Effector memory CD4-positive, alpha-beta T cell (primary cell): ENCODE results near the gene OR9G1.
"Not testable (repeated sequence)": the region's sequence is repeated elsewhere in the genome, so short reads cannot be mapped to it uniquely, and the experiment has no call there.

Experiments used
- DNase-seq, 3 donors: peaks; one replicate each; pipeline ENCODE4 v3.0.0-alpha.2; 2020
- H3K27ac ChIP-seq: 2 replicates; pipeline ENCODE4 v1.7.0; 2013; ENCODE audit warnings: mild to moderate bottlenecking, low read length, moderate library complexity; ENCODE audit not compliant: insufficient read depth, poor library complexity, severe bottlenecking
- H3K27me3 ChIP-seq: replicated peaks from 2 replicates; pipeline ENCODE4 v1.7.0; 2013; ENCODE audit warnings: mild to moderate bottlenecking, low read length; ENCODE audit not compliant: insufficient read depth, control insufficient read depth, poor library complexity, severe bottlenecking
- H3K36me3 ChIP-seq: 2 replicates; pipeline ENCODE4 v1.7.0; 2013; ENCODE audit warnings: mild to moderate bottlenecking, low read length, moderate library complexity; ENCODE audit not compliant: control insufficient read depth, insufficient read depth
- H3K4me1 ChIP-seq: 2 replicates; pipeline ENCODE4 v1.7.0; 2013; ENCODE audit warnings: low read length, mild to moderate bottlenecking; ENCODE audit not compliant: control insufficient read depth, insufficient read depth, poor library complexity, severe bottlenecking
- H3K4me3 ChIP-seq: 2 replicates; pipeline ENCODE4 v1.7.0; 2013; ENCODE audit warnings: low read length, low read depth, mild to moderate bottlenecking; ENCODE audit not compliant: insufficient read depth, poor library complexity, severe bottlenecking
- H3K9me3 ChIP-seq: 2 replicates; pipeline ENCODE4 v1.7.0; 2013; ENCODE audit warnings: mild to moderate bottlenecking, low read length, moderate library complexity; ENCODE audit not compliant: control insufficient read depth
- total RNA-seq, 3 donors: gene quantifications; one replicate each; lab custom pipeline; 2026; lab: John Stamatoyannopoulos, UW

The OR9G1 gene, protein sequence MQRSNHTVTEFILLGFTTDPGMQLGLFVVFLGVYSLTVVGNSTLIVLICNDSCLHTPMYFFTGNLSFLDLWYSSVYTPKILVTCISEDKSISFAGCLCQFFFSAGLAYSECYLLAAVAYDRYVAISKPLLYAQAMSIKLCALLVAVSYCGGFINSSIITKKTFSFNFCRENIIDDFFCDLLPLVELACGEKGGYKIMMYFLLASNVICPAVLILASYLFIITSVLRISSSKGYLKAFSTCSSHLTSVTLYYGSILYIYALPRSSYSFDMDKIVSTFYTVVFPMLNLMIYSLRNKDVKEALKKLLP
- total RNA-seq, result 0 reads per million in 3 donors

GRCh38 chr11:56698795-56699194 is at the start of gene OR9G1:
Gene OR9G1, plus strand, starts transcription at chr11:56699095. Its CDS starts 1,293 bp downstream, at chr11:56700388.
- Histone ChIP-seq H3K27me3 (no peaks in the 10 kb centered on the region), H3K36me3 (no peaks in the 10 kb centered on the region), H3K4me1 (no peaks in the 10 kb centered on the region), H3K4me3 (no peak within 1 kb of the TSS), H3K9me3 (no peaks in the 10 kb centered on the region), H3K27ac (no peak within 1 kb of the TSS)
- DNase-seq, result no peak

- Histone ChIP-seq H3K4me1 (no peaks in the 10 kb centered on the region), H3K27me3 (no peaks in the 10 kb centered on the region), H3K9me3 (no peaks in the 10 kb centered on the region), H3K36me3 (no peaks in the 10 kb centered on the region), H3K4me3 (no peak overlapping the region), H3K27ac (no peak overlapping the region)
- no peak for DNase-seq
These were observed 39.1 kb upstream of the OR9G1 start for GRCh38 chr11:56659755-56660154.

DNA sequence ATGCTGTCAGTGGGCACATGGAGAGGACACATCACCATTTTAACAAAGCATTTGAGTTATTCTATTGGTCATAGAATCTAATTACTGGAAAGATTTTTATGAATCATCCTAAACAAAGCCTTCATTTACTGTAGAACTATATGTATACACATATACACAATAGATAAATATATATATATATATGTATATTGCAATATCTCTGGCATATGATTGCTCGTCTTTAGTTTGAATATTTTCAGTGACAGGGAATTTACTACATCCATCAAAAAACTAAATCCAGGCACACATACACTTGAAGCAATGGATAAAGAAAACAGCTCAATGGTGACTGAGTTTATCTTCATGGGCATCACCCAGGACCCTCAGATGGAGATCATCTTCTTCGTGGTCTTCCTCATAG is 35.5 kb upstream of the OR9G1 start, which contains the start of gene OR5AR1:
OR5AR1 (plus strand) TSS at position 301 of the 400 bp plus-strand sequence; CDS start at position 301, 0 bp downstream.
- no peak for DNase-seq
- Histone ChIP-seq H3K4me1 (no peaks in the 10 kb centered on the region), H3K27ac (no peak within 1 kb of the TSS), H3K27me3 (no peaks in the 10 kb centered on the region), H3K4me3 (no peak within 1 kb of the TSS), H3K36me3 (no peaks in the 10 kb centered on the region), H3K9me3 (no peaks in the 10 kb centered on the region)

DNA sequence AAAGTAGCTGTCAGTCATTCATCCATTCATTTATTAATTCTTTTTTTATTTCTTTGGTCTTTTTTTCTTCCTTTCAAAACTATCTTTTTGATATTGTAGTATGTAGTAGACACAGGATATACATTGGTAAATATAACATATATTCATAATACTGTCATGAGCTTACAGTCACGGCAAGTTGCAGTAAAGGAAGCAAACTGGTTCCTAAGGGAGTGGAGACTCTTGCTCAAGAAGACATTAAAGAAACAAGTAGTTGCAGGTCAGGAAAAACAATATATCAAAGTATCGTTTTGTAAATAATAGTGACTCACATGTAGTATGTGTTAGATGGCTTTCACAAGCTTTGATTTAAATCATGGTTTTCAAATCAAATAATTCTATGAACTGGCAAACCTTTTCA is 27.9 kb upstream of the OR9G1 start:
- Histone ChIP-seq H3K4me1 (no peaks in the 10 kb centered on the region), H3K9me3 (no peaks in the 10 kb centered on the region), H3K27me3 (no peaks in the 10 kb centered on the region), H3K27ac (no peak overlapping the region), H3K4me3 (no peak overlapping the region), H3K36me3 (no peaks in the 10 kb centered on the region)
- DNase-seq, result no peak

DNA sequence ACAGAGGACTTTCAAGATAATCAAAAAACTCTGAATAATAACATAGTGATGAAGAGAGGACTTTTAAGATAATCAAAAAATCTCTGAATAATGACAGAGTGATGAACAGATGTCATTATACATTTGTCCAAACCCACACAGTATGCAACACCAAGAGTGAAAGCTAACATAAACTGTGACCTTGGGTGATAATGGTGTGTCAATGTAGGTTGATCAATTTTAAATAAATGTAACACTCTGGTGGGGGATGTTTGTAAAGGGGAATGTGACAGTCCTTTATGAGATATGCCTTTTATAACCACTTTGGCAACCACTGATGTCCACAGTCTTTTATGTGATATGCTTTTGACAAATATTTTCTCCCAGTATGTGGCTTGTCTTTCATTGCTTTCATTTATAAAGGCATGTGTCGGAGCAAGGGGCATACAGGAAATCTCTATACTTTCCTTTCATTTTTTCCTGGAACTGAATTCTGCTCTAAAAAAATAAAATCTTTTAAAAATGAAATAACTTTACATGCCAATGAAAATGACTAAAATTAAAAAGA is 10.3 kb upstream of the OR9G1 start:
- Histone ChIP-seq H3K36me3 (no peaks in the 10 kb centered on the region), H3K4me1 (no peaks in the 10 kb centered on the region)
- no peak for DNase-seq

DNA sequence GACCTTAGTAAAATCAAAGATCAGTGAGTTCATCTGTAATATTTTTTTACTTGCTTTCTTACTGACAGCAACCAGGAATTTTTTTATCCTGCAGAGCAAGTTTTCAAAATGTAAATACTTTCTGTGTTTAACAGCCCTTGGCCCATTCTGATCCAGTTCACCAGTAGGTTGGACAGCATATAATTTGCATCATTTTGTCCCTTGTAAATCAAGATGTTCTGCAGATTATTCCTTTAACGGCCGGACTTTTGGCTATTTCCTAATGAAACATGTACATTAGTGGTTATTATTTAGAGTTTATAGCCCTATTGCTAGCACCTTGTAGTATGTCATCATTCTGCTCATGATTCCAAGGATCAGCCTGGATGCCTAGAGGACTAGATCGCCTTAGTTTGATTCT is 7.7 kb upstream of the OR9G1 start:
- not testable (repeated sequence) for H3K36me3 ChIP-seq, H3K27me3 ChIP-seq, H3K27ac ChIP-seq, DNase-seq, H3K9me3 ChIP-seq, H3K4me1 ChIP-seq, H3K4me3 ChIP-seq

More for the DNA sequence above, 10.3 kb upstream of the OR9G1 start:
- Histone ChIP-seq H3K27me3 (no peaks in the 10 kb centered on the region), H3K4me3 (no peak overlapping the region), H3K9me3 (no peaks in the 10 kb centered on the region), H3K27ac (no peak overlapping the region)

- Histone ChIP-seq H3K4me1 (no peaks in the 10 kb centered on the region), H3K36me3 (no peaks in the 10 kb centered on the region), H3K9me3 (no peaks in the 10 kb centered on the region), H3K27me3 (no peaks in the 10 kb centered on the region), H3K27ac (no peak overlapping the region), H3K4me3 (no peak overlapping the region)
- no peak for DNase-seq
These were observed 5.5 kb upstream of the OR9G1 start for GRCh38 chr11:56693428-56693827.

GRCh38 chr11:56700242-56700913 is 1.5 kb downstream of the OR9G1 start:
- no peak overlapping the region for H3K27ac ChIP-seq
- no peak overlapping the region for H3K4me3 ChIP-seq

DNA sequence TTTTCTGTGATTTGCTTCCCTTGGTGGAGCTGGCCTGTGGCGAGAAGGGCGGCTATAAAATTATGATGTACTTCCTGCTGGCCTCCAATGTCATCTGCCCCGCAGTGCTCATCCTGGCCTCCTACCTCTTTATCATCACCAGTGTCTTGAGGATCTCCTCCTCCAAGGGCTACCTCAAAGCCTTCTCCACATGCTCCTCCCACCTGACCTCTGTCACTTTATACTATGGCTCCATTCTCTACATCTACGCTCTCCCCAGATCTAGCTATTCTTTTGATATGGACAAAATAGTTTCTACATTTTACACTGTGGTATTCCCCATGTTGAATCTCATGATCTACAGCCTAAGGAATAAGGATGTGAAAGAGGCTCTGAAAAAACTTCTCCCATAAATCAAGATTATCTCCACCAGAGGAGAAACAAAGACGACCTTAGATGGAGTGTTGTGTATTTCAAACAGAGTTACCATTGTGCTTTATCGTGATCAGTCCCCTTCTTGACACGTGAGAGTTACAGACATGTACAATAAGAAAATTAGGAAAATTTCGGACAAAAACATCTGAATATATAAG is 2.1 kb downstream of the OR9G1 start:
- H3K4me1 ChIP-seq, result no peaks in the 10 kb centered on the region
- no peak overlapping the region for H3K4me3 ChIP-seq
- H3K9me3 ChIP-seq, result no peaks in the 10 kb centered on the region
- no peak overlapping the region for H3K27ac ChIP-seq
- no peaks in the 10 kb centered on the region for H3K36me3 ChIP-seq
- DNase-seq, result no peak
- no peaks in the 10 kb centered on the region for H3K27me3 ChIP-seq

More at GRCh38 chr11:56700242-56700913, 1.5 kb downstream of the OR9G1 start:
- H3K4me1 ChIP-seq, result no peaks in the 10 kb centered on the region
- no peaks in the 10 kb centered on the region for H3K9me3 ChIP-seq
- no peaks in the 10 kb centered on the region for H3K27me3 ChIP-seq
- H3K36me3 ChIP-seq, result no peaks in the 10 kb centered on the region
- DNase-seq, result no peak
